Activated B cell treated with CpG ODN at 0.5 μM for 24 hours (primary cell): ENCODE measurements around the gene CADPS. TPM values are rescaled to one million over a fixed set of nuclear protein-coding genes. Genes with fewer than 3 reads are reported as not detected.

Experiments used
- ATAC-seq: fragments of 200-7000 bp; cut with Tn5 transposase; one replicate; pipeline ENCODE4 v1.10.0; 2021; ENCODE audit warnings: low read depth, mild to moderate bottlenecking, moderate library complexity
- CTCF ChIA-PET: fragments of 350-600 bp; sonication (Branson Sonifier 250); formaldehyde crosslinking; loops from one replicate; lab custom pipeline; 2021; ENCODE audit warnings: antibody characterized with exemption; lab: Charles Lee
- POLR2A ChIA-PET: fragments of 350-600 bp; sonication (Branson Sonifier 250); formaldehyde crosslinking; loops from one replicate; lab custom pipeline; 2021; ENCODE audit warnings: antibody characterized with exemption; lab: Charles Lee
- DNase-seq: peaks from one replicate; pipeline ENCODE4 v3.0.0; 2022
- H3K27ac Mint-ChIP-seq: one replicate; pipeline ENCODE4 v1.8.0; 2020; ENCODE audit warnings: mixed read lengths
- H3K27me3 Mint-ChIP-seq: one replicate; pipeline ENCODE4 v1.8.0; 2021; ENCODE audit warnings: mixed read lengths
- H3K36me3 Mint-ChIP-seq: one replicate; pipeline ENCODE4 v1.8.0; 2021; ENCODE audit warnings: low read depth, mixed read lengths
- H3K4me1 Mint-ChIP-seq: one replicate; pipeline ENCODE4 v1.8.0; 2021; ENCODE audit warnings: mixed read lengths
- H3K4me3 Mint-ChIP-seq: one replicate; pipeline ENCODE4 v1.8.0; 2020; ENCODE audit warnings: mild to moderate bottlenecking, mixed read lengths
- H3K9me3 Mint-ChIP-seq: one replicate; pipeline ENCODE4 v1.8.0; 2020; ENCODE audit warnings: mixed read lengths
- CTCF ChIP-seq: fragments of 200-600 bp; IDR thresholded peaks from one replicate; pipeline ENCODE4 v1.8.0; 2022; ENCODE audit warnings: antibody characterized with exemption, mild to moderate bottlenecking
- intact Hi-C: fragments of 100-400 bp; cut with micrococcal nuclease; formaldehyde crosslinking; loops from one replicate; pipeline ENCODE4 v1.15.1; 2024
- total RNA-seq: library from RNA; stranded (reverse); gene quantifications from 2 replicates; pipeline ENCODE4 v1.2.3, GENCODE V29; 2022

CADPS gene
- total RNA-seq, 1 donor from 2014 or later: not detected

GRCh38 chr3:62758296-62759066 lies 116.7 kb downstream of the CADPS start:
- TF ChIP-seq CTCF: no peak
- ATAC-seq: no peak
- no peaks in the 10 kb centered on the region for H3K4me1 Mint-ChIP-seq
- ChIA-PET POLR2A (no interaction called here), CTCF (no interaction called here)
- intact Hi-C loops: no loop called here
- DNase-seq: no peak
- no peak overlapping the region for H3K27ac Mint-ChIP-seq
- no peaks in the 10 kb centered on the region for H3K36me3 Mint-ChIP-seq
- H3K27me3 Mint-ChIP-seq: no peaks in the 10 kb centered on the region
- H3K9me3 Mint-ChIP-seq: no peaks in the 10 kb centered on the region
- H3K4me3 Mint-ChIP-seq: no peak overlapping the region

- Mint-ChIP-seq H3K4me3 (no peak overlapping the region), H3K27me3 (no peaks in the 10 kb centered on the region), H3K9me3 (no peaks in the 10 kb centered on the region), H3K27ac (no peak overlapping the region), H3K4me1 (no peaks in the 10 kb centered on the region), H3K36me3 (no peaks in the 10 kb centered on the region)
- intact Hi-C loops: no loop called here
- POLR2A ChIA-PET: no interaction called here
- no peak for TF ChIP-seq CTCF
- no peak for DNase-seq
- CTCF ChIA-PET: no interaction called here
- no peak for ATAC-seq
Measured at GRCh38 chr3:62757045-62757444, 118.2 kb downstream of the CADPS start.

DNA sequence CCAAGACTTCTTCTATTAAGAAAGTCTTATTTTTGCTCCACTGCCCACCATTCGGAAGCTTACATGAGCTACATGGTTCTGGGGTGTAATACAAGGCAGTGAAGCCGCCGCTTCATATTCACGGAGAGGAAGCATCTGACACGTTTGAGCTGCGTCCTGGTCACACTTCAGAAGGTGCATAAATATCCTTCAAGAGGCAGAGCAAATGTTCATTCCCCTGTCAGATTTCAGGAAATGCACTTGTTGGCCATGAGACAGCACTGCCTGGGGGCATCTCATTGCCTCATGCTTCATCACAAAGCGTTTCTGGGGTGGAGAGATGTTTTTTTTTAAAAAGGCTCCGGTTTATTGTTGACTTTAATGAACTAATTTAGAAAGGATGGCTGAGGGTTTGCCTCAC lies 119.9 kb downstream of the CADPS start:
- H3K27me3 Mint-ChIP-seq: no peaks in the 10 kb centered on the region
- CTCF ChIA-PET: no interaction called here
- POLR2A ChIA-PET: no interaction called here

DNA sequence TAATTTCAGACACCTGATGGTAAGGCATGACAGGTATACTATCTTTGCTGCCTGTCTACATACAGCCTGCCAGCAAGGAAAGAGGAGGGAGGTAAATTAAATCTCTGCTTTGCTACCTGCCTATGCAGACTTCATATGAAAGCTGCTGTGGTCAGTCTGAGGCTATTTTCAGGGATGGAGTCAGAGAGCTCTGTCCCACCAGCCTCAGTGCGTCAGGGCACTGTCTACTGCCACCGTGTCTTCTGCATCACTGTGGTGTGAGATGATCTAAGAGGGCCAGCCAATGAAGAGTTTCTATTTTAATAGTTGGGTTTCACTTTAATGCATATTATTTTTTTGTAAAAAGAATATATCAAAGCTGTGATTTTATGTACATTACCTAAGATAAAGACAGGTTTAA lies 125.6 kb downstream of the CADPS start:
- H3K27ac Mint-ChIP-seq: no peak overlapping the region
- ChIA-PET CTCF (no interaction called here), POLR2A (no interaction called here)
- TF ChIP-seq CTCF: no peak
- intact Hi-C loops: no loop called here
- no peaks in the 10 kb centered on the region for H3K4me1 Mint-ChIP-seq
- H3K27me3 Mint-ChIP-seq: no peaks in the 10 kb centered on the region
- DNase-seq: no peak
- H3K36me3 Mint-ChIP-seq: no peaks in the 10 kb centered on the region
- ATAC-seq: no peak
- H3K9me3 Mint-ChIP-seq: no peaks in the 10 kb centered on the region
- H3K4me3 Mint-ChIP-seq: no peak overlapping the region

More for the DNA sequence above, 119.9 kb downstream of the CADPS start:
- no peak overlapping the region for H3K27ac Mint-ChIP-seq
- H3K36me3 Mint-ChIP-seq: no peaks in the 10 kb centered on the region
- H3K4me1 Mint-ChIP-seq: no peaks in the 10 kb centered on the region
- ATAC-seq (no peak), DNase-seq (no peak)
- TF ChIP-seq CTCF: no peak
- intact Hi-C loops: no loop called here
- no peaks in the 10 kb centered on the region for H3K9me3 Mint-ChIP-seq
- no peak overlapping the region for H3K4me3 Mint-ChIP-seq

DNA sequence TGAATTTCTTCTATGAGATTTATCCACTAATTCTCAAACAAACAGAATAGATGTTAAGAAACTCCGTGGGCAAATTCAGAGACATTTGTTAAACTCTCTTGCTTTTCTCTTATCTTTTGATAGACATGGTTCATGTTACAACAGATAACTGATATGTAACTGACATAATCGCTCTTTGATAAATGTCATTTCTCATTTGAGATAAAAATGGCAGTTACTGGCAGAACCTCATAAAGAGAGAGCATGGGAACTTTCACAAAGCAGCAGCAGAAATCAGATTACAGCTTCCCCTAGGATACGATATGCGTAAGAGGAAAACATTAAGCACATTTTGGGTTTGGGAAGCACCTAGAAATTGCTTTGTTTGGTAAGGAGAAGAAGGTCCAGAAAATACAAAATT lies 126.1 kb downstream of the CADPS start:
- Mint-ChIP-seq H3K4me1 (no peaks in the 10 kb centered on the region), H3K27me3 (no peaks in the 10 kb centered on the region), H3K27ac (no peak overlapping the region), H3K36me3 (no peaks in the 10 kb centered on the region), H3K4me3 (no peak overlapping the region), H3K9me3 (no peaks in the 10 kb centered on the region)
- CTCF ChIA-PET: no interaction called here
- ATAC-seq (no peak), DNase-seq (no peak)
- intact Hi-C loops: no loop called here
- TF ChIP-seq CTCF: no peak
- POLR2A ChIA-PET: no interaction called here
